ENCODE measurements around the gene ATP5PF.
"Not testable (repeated sequence)": the region's sequence is repeated elsewhere in the genome, so short reads cannot be mapped to it uniquely, and the experiment has no call there.

The ATP5PF gene

DNA sequence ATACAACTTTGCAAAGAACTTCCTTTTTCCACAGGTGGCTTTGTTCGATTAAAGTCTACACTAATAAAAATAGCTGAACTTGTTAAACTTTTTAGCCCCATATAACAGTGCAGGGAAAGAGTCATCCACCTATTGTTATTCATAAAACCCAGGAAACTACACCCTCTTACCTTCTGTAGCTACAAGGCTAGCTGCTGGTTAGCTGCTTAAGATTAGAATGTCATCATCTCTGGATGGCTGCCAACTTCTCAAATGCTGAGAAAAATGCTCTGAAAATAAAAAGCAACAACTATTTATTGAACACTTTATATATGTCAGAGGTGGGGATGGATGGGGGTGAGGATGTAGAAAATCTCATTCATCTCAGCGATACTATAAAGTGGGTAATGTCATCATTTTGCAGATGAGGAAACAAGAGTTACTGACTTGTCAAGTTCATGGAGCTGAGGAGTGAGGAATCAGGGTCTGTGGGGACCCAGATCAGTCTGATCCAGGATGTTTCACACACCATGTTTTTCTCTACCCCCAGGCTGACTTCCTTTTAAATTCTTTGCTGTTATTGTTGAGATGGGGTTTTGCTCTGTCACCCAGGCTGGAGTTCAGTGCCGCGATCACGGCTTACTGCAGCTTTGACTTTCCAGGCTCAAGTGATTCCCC is 17.1 kb downstream of the ATP5PF start:
- TF ChIP-seq CTCF (IDR thresholded peaks at IDR 0.05; ENCODE audit: unreplicated experiment in 3 of 3): no peak
- Mint-ChIP-seq H3K36me3 (ENCODE audit: low read depth) (peaks cover 27% of the 10 kb centered on the region), H3K4me3 (no peak overlapping the region), H3K9me3 (no peaks in the 10 kb centered on the region), H3K27me3 (ENCODE audit: low read depth) (no peaks in the 10 kb centered on the region), H3K27ac (peak overlapping the region in 1 of 3 experiments; percentile 40), H3K4me1 (no peaks in the 10 kb centered on the region)

DNA sequence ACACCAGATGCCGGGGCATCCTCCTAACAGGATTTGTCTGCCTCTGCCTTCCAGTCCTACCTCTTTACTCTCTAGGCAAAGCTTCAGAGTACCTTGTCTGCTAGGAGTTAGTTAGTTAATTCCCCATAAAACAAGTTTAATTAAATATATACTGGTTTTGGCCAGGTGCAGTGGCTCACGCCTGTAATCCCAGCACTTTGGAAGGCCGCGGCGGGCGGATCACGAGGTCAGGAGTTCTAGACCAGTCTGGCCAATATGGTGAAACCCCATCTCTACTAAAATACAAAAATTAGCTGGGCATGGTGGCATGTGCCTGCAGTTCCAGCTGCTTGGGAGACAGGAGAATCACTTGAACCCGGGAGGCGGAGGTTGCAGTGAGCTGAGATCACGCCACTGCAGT is 20.6 kb downstream of the ATP5PF start:
- H3K36me3 Mint-ChIP-seq (ENCODE audit: low read depth): peaks cover 11% of the 10 kb centered on the region
- H3K9me3 Mint-ChIP-seq; H3K27me3 Mint-ChIP-seq (ENCODE audit: low read depth); H3K4me1 Mint-ChIP-seq; H3K4me3 Mint-ChIP-seq; H3K27ac Mint-ChIP-seq: not testable (repeated sequence)

DNA sequence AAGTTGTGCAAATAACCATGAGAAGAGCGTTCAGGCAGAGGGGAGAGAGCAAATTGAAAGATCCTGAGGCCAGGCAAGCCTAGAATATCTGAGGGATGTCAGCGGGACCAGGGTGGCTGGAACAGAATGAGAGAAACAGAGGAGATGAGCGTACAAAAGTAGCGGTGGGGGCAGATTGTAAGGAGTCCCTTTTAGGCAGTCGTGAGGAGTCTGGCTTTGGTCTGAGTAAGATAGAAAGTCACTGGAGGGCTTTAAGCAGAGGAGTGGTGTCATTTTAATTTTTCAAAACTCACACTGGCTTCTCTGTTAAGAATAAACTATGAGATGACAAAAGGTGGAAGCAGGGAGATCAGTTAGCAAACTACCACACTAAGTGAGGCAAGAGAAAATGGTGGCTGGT is 24.2 kb downstream of the ATP5PF start:
- H3K4me3 Mint-ChIP-seq: no peak overlapping the region
- peak overlapping the region in 1 of 3 experiments; percentile 2 for H3K27ac Mint-ChIP-seq
- H3K27me3 Mint-ChIP-seq (ENCODE audit: low read depth): no peaks in the 10 kb centered on the region
- no peaks in the 10 kb centered on the region for H3K9me3 Mint-ChIP-seq
- H3K4me1 Mint-ChIP-seq: no peaks in the 10 kb centered on the region
- no peak for TF ChIP-seq CTCF (IDR thresholded peaks at IDR 0.05; ENCODE audit: unreplicated experiment in 3 of 3)
- H3K36me3 Mint-ChIP-seq (ENCODE audit: low read depth): no peaks in the 10 kb centered on the region

GRCh38 chr21:25709684-25710265 is 24.9 kb downstream of the ATP5PF start:
- H3K9me3 Mint-ChIP-seq: no peaks in the 10 kb centered on the region
- H3K4me3 Mint-ChIP-seq: no peak overlapping the region
- TF ChIP-seq CTCF (IDR thresholded peaks at IDR 0.05; ENCODE audit: unreplicated experiment in 3 of 3): no peak
- H3K36me3 Mint-ChIP-seq (ENCODE audit: low read depth): no peaks in the 10 kb centered on the region
- no peaks in the 10 kb centered on the region for H3K4me1 Mint-ChIP-seq
- H3K27me3 Mint-ChIP-seq (ENCODE audit: low read depth): no peaks in the 10 kb centered on the region
- peak overlapping the region in 1 of 3 experiments; percentile 2 for H3K27ac Mint-ChIP-seq

DNA sequence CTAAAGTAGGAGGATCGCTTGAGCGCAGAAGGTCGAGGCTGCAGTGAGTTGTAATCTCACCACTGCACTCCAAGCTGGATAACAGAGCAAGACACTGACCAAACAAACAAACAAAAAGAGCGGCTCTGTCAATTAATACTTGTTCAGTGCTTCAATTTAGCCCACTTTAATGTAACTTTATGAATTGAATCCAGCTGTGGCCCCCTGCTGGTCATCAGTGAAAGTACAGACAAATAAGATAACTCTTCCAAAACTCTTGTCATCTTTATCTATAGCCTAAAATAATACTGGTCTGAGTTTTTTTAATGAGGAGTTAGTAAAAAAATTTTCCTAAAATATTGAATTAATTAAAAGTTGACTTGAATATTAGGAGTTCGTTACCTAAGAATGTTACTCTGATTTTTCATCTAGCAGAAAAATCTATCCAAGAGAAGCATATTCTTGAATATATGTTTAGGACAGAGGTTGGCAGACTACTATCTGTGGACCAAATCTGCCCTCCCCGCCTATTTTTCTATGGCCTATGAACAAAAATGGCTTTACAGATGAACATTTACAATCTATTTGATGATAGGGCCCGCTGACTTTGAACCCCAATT is 26.1 kb downstream of the ATP5PF start:
- Mint-ChIP-seq H3K4me1 (no peaks in the 10 kb centered on the region), H3K27me3 (ENCODE audit: low read depth) (no peaks in the 10 kb centered on the region), H3K36me3 (ENCODE audit: low read depth) (no peaks in the 10 kb centered on the region), H3K4me3 (no peak overlapping the region), H3K27ac (no peak overlapping the region), H3K9me3 (no peaks in the 10 kb centered on the region)
- TF ChIP-seq CTCF (IDR thresholded peaks at IDR 0.05; ENCODE audit: unreplicated experiment in 3 of 3): peak; percentile 71 to 88 (median 73)

GRCh38 chr21:25701529-25701928 is 33.2 kb downstream of the ATP5PF start:
- Mint-ChIP-seq H3K27ac (no peak overlapping the region), H3K9me3 (peaks cover 5% of the 10 kb centered on the region), H3K36me3 (ENCODE audit: low read depth) (peaks cover 17% of the 10 kb centered on the region), H3K4me3 (no peak overlapping the region), H3K4me1 (peaks cover 8% of the 10 kb centered on the region), H3K27me3 (ENCODE audit: low read depth) (no peaks in the 10 kb centered on the region)
- no peak for TF ChIP-seq CTCF (IDR thresholded peaks at IDR 0.05; ENCODE audit: unreplicated experiment in 3 of 3)

Data from nephron (organoid).